A673 (cell line): ENCODE results near the gene CHD3. TPM values are rescaled to one million over a fixed set of nuclear protein-coding genes. Genes with fewer than 3 reads are reported as not detected.

Experiments
- BruUV-seq: library from RNA; stranded (reverse); fragments of 400-500 nt; replicated peaks from 2 replicates; lab custom pipeline; 2021; lab: Mats Ljungman, UMichigan
- CTCF ChIA-PET: fragments of 300-600 bp; sonication (Branson Sonifier 250); formaldehyde crosslinking; loops from one replicate; lab custom pipeline; 2022; ENCODE audit warnings: antibody characterized with exemption; lab: Charles Lee
- POLR2A ChIA-PET: fragments of 300-600 bp; sonication (Branson Sonifier 250); formaldehyde crosslinking; loops from one replicate; lab custom pipeline; 2022; ENCODE audit warnings: antibody characterized with exemption; ENCODE audit not compliant: low non-redundant PET; lab: Charles Lee
- DNase-seq: peaks from one replicate; pipeline ENCODE4 v3.0.0-alpha.2; 2015; ENCODE audit warnings: low spot score
- H3K27ac ChIP-seq: fragments of 200-600 bp; sonication (generic); 2 replicates; pipeline ENCODE4 v1.5.1; 2016; ENCODE audit warnings: mixed run types, low read depth, mild to moderate bottlenecking, mixed read lengths, antibody characterized with exemption, low read length; ENCODE audit not compliant: poor library complexity, severe bottlenecking
- H3K27me3 ChIP-seq: fragments of 200-600 bp; sonication (generic); replicated peaks from 2 replicates; pipeline ENCODE4 v1.6.1; 2017; ENCODE audit warnings: mixed run types, low read depth, mild to moderate bottlenecking, mixed read lengths, antibody characterized with exemption, low read length; ENCODE audit not compliant: insufficient read depth, poor library complexity
- H3K36me3 ChIP-seq: fragments of 200-600 bp; sonication (generic); 2 replicates; pipeline ENCODE4 v1.6.1; 2016; ENCODE audit warnings: mixed run types, mild to moderate bottlenecking, mixed read lengths, antibody characterized with exemption, low read length; ENCODE audit not compliant: insufficient read depth, poor library complexity, severe bottlenecking
- H3K4me1 ChIP-seq: fragments of 200-600 bp; sonication (generic); 2 replicates; pipeline ENCODE4 v1.6.1; 2017; ENCODE audit warnings: mixed run types, mild to moderate bottlenecking, mixed read lengths, antibody characterized with exemption, low read length; ENCODE audit not compliant: insufficient read depth, poor library complexity, severe bottlenecking
- H3K4me3 ChIP-seq: fragments of 200-600 bp; sonication (generic); 2 replicates; pipeline ENCODE4 v1.5.1; 2016; ENCODE audit warnings: low read depth, mixed run types, mild to moderate bottlenecking, mixed read lengths, low read length; ENCODE audit not compliant: poor library complexity, severe bottlenecking
- H3K9me3 ChIP-seq: fragments of 200-600 bp; sonication (generic); 2 replicates; pipeline ENCODE4 v1.6.1; 2016; ENCODE audit warnings: mixed run types, low read depth, mild to moderate bottlenecking, mixed read lengths, antibody characterized with exemption, low read length; ENCODE audit not compliant: poor library complexity, severe bottlenecking
- CTCF ChIP-seq: fragments of 300-800, 200-600 bp; sonication (generic); conservative IDR thresholded peaks from 2 replicates; pipeline ENCODE4 v1.5.1; 2017; ENCODE audit warnings: low read depth, mild to moderate bottlenecking, antibody characterized with exemption, low read length, moderate library complexity, mixed read lengths
- EZH2 ChIP-seq: fragments of 200-600 bp; sonication (generic); IDR thresholded peaks from 2 replicates; pipeline ENCODE4 v1.6.1; 2017; ENCODE audit warnings: borderline replicate concordance, low read depth, mild to moderate bottlenecking, mixed read lengths, antibody characterized with exemption, low read length; ENCODE audit not compliant: poor library complexity, severe bottlenecking
- intact Hi-C: fragments of 100-400 bp; cut with micrococcal nuclease; formaldehyde crosslinking; loops from one replicate; pipeline ENCODE4 v1.10.0; 2022; ENCODE audit not compliant: unreplicated experiment
- total RNA-seq: library from RNA; stranded (reverse); gene quantifications from 2 replicates; pipeline ENCODE4 v1.2.3, GENCODE V29; 2021

The CHD3 gene
- total RNA-seq, 1 experiment from 2014 or later: 249 TPM

- TF ChIP-seq EZH2: no peak
- TF ChIP-seq CTCF: no peak
- intact Hi-C loops: no loop called here
- Histone ChIP-seq H3K27me3 (no peaks in the 10 kb centered on the region), H3K36me3 (peaks cover 57% of the 10 kb centered on the region), H3K27ac (no peak overlapping the region), H3K4me3 (no peak overlapping the region), H3K4me1 (peaks cover 10% of the 10 kb centered on the region), H3K9me3 (no peaks in the 10 kb centered on the region)
- ChIA-PET CTCF (interaction anchor here (0.7 kb wide), 1 partner anchor 155 kb away, joined by 3 read pairs; no protein-coding TSS in a partner anchor), POLR2A (no interaction called here)
- no TSS peak for BruUV-seq
- DNase-seq: no peak
Observed at GRCh38 chr17:7846063-7846735, 42.4 kb upstream of the CHD3 start.

- peaks cover 6% of the 10 kb centered on the region for H3K4me1 ChIP-seq
- intact Hi-C loops: no loop called here
- no TSS peak for BruUV-seq
- no peak for TF ChIP-seq EZH2
- CTCF ChIA-PET: no interaction called here
- H3K27ac ChIP-seq: no peak overlapping the region
- no peak overlapping the region for H3K4me3 ChIP-seq
- H3K9me3 ChIP-seq: no peaks in the 10 kb centered on the region
- no peaks in the 10 kb centered on the region for H3K27me3 ChIP-seq
- POLR2A ChIA-PET: no interaction called here
- no peak for DNase-seq
- H3K36me3 ChIP-seq: peaks cover 64% of the 10 kb centered on the region
Observed at GRCh38 chr17:7846765-7847661, 41.6 kb upstream of the CHD3 start.

- POLR2A ChIA-PET: no interaction called here
Observed at GRCh38 chr17:7848131-7848579, 40.4 kb upstream of the CHD3 start.

More at GRCh38 chr17:7848131-7848579, 40.4 kb upstream of the CHD3 start:
- no TSS peak for BruUV-seq
- no peak overlapping the region for H3K4me3 ChIP-seq
- CTCF ChIA-PET: no interaction called here
- peaks cover 6% of the 10 kb centered on the region for H3K4me1 ChIP-seq
- H3K36me3 ChIP-seq: peaks cover 76% of the 10 kb centered on the region
- no peak for DNase-seq
- intact Hi-C loops: no loop called here
- H3K27ac ChIP-seq: no peak overlapping the region
- no peaks in the 10 kb centered on the region for H3K9me3 ChIP-seq
- H3K27me3 ChIP-seq: no peaks in the 10 kb centered on the region
- TF ChIP-seq CTCF: no peak
- no peak for TF ChIP-seq EZH2
